ENCODE results near the gene FNIP2.
"Not testable (repeated sequence)": the region's sequence is repeated elsewhere in the genome, so short reads cannot be mapped to it uniquely, and the experiment has no call there.

Gene FNIP2

GRCh38 chr4:158802914-158803313 is 34.1 kb downstream of the FNIP2 start:
- no peak for TF ChIP-seq CTCF (IDR thresholded peaks at IDR 0.05; ENCODE audit: insufficient read depth, low read length, missing control alignments)
- ChIA-PET POLR2A (no interaction called here), CTCF (interaction anchor here (0.9 kb wide), 1 partner anchor 22 kb away, joined by 3 read pairs; no protein-coding TSS in a partner anchor)
- no peak for DNase-seq (ENCODE audit: low read depth, low spot score)
- H3K4me3 ChIP-seq (ENCODE audit: low read depth, low read length): no peak overlapping the region

GRCh38 chr4:158805635-158806471 is 37.0 kb downstream of the FNIP2 start:
- no peak for DNase-seq (ENCODE audit: low read depth, low spot score)
- no peak for TF ChIP-seq CTCF (IDR thresholded peaks at IDR 0.05; ENCODE audit: insufficient read depth, low read length, missing control alignments)
- CTCF ChIA-PET: no interaction called here

GRCh38 chr4:158807691-158808090 is 38.9 kb downstream of the FNIP2 start:
- ChIA-PET POLR2A (no interaction called here), CTCF (no interaction called here)
- DNase-seq (ENCODE audit: low read depth, low spot score): no peak
- H3K4me3 ChIP-seq (ENCODE audit: low read depth, low read length): no peak overlapping the region
- TF ChIP-seq CTCF (IDR thresholded peaks at IDR 0.05; ENCODE audit: insufficient read depth, low read length, missing control alignments): no peak

More at GRCh38 chr4:158805635-158806471, 37.0 kb downstream of the FNIP2 start:
- H3K4me3 ChIP-seq (ENCODE audit: low read depth, low read length): no peak overlapping the region
- POLR2A ChIA-PET: no interaction called here

GRCh38 chr4:158808399-158808798 is 39.6 kb downstream of the FNIP2 start:
- CTCF ChIA-PET: no interaction called here
- no peak overlapping the region for H3K4me3 ChIP-seq (ENCODE audit: low read depth, low read length)
- TF ChIP-seq CTCF (IDR thresholded peaks at IDR 0.05; ENCODE audit: insufficient read depth, low read length, missing control alignments): no peak
- DNase-seq (ENCODE audit: low read depth, low spot score): no peak
- POLR2A ChIA-PET: no interaction called here

- DNase-seq (ENCODE audit: low read depth, low spot score); H3K4me3 ChIP-seq (ENCODE audit: low read depth, low read length): not testable (repeated sequence)
- CTCF ChIA-PET: interaction anchor here (0.9 to 1.5 kb wide), 3 partner anchors 12 to 42 kb away, joined by 3 to 5 read pairs (median 3); no protein-coding TSS in a partner anchor
- POLR2A ChIA-PET: interaction anchor here (1.0 to 1.6 kb wide), 2 partner anchors 12 to 25 kb away, joined by 4 to 6 read pairs; no protein-coding TSS in a partner anchor
These were observed 40.4 kb downstream of the FNIP2 start for GRCh38 chr4:158809208-158809607.

GRCh38 chr4:158809611-158810486 is 41.0 kb downstream of the FNIP2 start:
- ChIA-PET POLR2A (interaction anchor here (0.6 to 1.9 kb wide), 8 partner anchors 11 to 372 kb away, joined by 3 to 10 read pairs (median 4); partner anchors contain the start of gene FNIP2), CTCF (interaction anchor here (0.9 to 1.6 kb wide), 5 partner anchors 11 to 99 kb away, joined by 3 to 5 read pairs (median 4); no protein-coding TSS in a partner anchor)
- no peak overlapping the region for H3K4me3 ChIP-seq (ENCODE audit: low read depth, low read length)
- peak; percentile 98 for DNase-seq (ENCODE audit: low read depth, low spot score)
- no peak for TF ChIP-seq CTCF (IDR thresholded peaks at IDR 0.05; ENCODE audit: insufficient read depth, low read length, missing control alignments)
